ENCODE data around the gene FOXP1. TPM values are rescaled to one million over a fixed set of nuclear protein-coding genes. Genes with fewer than 3 reads are reported as not detected.

The FOXP1 gene
- total RNA-seq, 4 donors from 2014 or later: 169 to 300 (median 202) TPM

GRCh38 chr3:71346061-71346460, 237.5 kb downstream of the FOXP1 start:
- no peak for ATAC-seq
- Histone ChIP-seq H3K9me3 (no peaks in the 10 kb centered on the region), H3K36me3 (peaks cover 0 to 7% of the 10 kb centered on the region in 2 donors), H3K4me1 (peaks cover 0 to 10% (median 4%) of the 10 kb centered on the region in 3 donors), H3K4me3 (no peak overlapping the region), H3K27ac (no peak overlapping the region), H3K27me3 (no peaks in the 10 kb centered on the region)
- WGBS, 2 donors (ENCODE audit: low coverage in 1 of 2): 80 to 90% methylated on average over 4 of the region's 4 CpGs
- no peak for TF ChIP-seq POLR2AphosphoS5 (IDR thresholded peaks at IDR 0.05)
- no peak for TF ChIP-seq POLR2A (IDR thresholded peaks at IDR 0.05)
- TF ChIP-seq EP300 (IDR thresholded peaks at IDR 0.05): no peak

- peak; percentile 66 for ATAC-seq
- 60 to 73% methylated on average over 2 to 3 of the region's 5 CpGs for WGBS, 2 donors (ENCODE audit: low coverage in 1 of 2)
- Histone ChIP-seq H3K27ac (no peak overlapping the region), H3K4me1 (peaks cover 0 to 5% (median 0%) of the 10 kb centered on the region in 3 donors), H3K4me3 (no peak overlapping the region), H3K27me3 (no peaks in the 10 kb centered on the region), H3K36me3 (peaks cover 0 to 8% of the 10 kb centered on the region in 2 donors), H3K9me3 (no peaks in the 10 kb centered on the region)
- TF ChIP-seq EP300 (IDR thresholded peaks at IDR 0.05) (no peak), CTCF (IDR thresholded peaks at IDR 0.05) (no peak), POLR2A (IDR thresholded peaks at IDR 0.05) (no peak), POLR2AphosphoS5 (IDR thresholded peaks at IDR 0.05) (no peak)
Measured at GRCh38 chr3:71345429-71346040, 238.0 kb downstream of the FOXP1 start.

- WGBS, 2 donors (ENCODE audit: low coverage in 1 of 2): 65 to 73% methylated on average over 4 of the region's 4 CpGs
- Histone ChIP-seq H3K4me3 (no peak overlapping the region), H3K9me3 (no peaks in the 10 kb centered on the region), H3K27ac (no peak overlapping the region), H3K4me1 (peaks cover 0 to 5% (median 0%) of the 10 kb centered on the region in 3 donors), H3K27me3 (no peaks in the 10 kb centered on the region), H3K36me3 (peaks cover 0 to 8% of the 10 kb centered on the region in 2 donors)
- no peak for ATAC-seq
- TF ChIP-seq POLR2AphosphoS5 (IDR thresholded peaks at IDR 0.05) (no peak), EP300 (IDR thresholded peaks at IDR 0.05) (no peak), POLR2A (IDR thresholded peaks at IDR 0.05) (no peak), CTCF (IDR thresholded peaks at IDR 0.05) (no peak)
Measured at GRCh38 chr3:71341721-71342120, 241.8 kb downstream of the FOXP1 start.

- no peak for ATAC-seq
- TF ChIP-seq CTCF (IDR thresholded peaks at IDR 0.05) (no peak), POLR2AphosphoS5 (IDR thresholded peaks at IDR 0.05) (no peak), POLR2A (IDR thresholded peaks at IDR 0.05) (no peak), EP300 (IDR thresholded peaks at IDR 0.05) (no peak)
- 69 to 79% methylated on average over 4 of the region's 4 CpGs for WGBS, 2 donors (ENCODE audit: low coverage in 1 of 2)
- Histone ChIP-seq H3K36me3 (peaks cover 0 to 11% of the 10 kb centered on the region in 2 donors), H3K27ac (no peak overlapping the region), H3K4me3 (no peak overlapping the region), H3K9me3 (no peaks in the 10 kb centered on the region), H3K4me1 (no peaks in the 10 kb centered on the region), H3K27me3 (no peaks in the 10 kb centered on the region)
Measured at GRCh38 chr3:71339049-71339448, 244.5 kb downstream of the FOXP1 start.

GRCh38 chr3:71332813-71333212, 250.7 kb downstream of the FOXP1 start:
- no peak for ATAC-seq
- WGBS, 2 donors (ENCODE audit: low coverage in 1 of 2): 23 to 58% methylated on average over 3 to 4 of the region's 4 CpGs
- H3K4me1 ChIP-seq: peaks cover 0 to 14% (median 0%) of the 10 kb centered on the region in 3 donors
- TF ChIP-seq CTCF (IDR thresholded peaks at IDR 0.05): no peak
- no peaks in the 10 kb centered on the region for H3K9me3 ChIP-seq
- H3K4me3 ChIP-seq: no peak overlapping the region
- H3K36me3 ChIP-seq: peaks cover 0 to 15% of the 10 kb centered on the region in 2 donors
- no peaks in the 10 kb centered on the region for H3K27me3 ChIP-seq
- H3K27ac ChIP-seq: no peak overlapping the region
